ENCODE data around the gene LMX1B.
"Not testable (repeated sequence)": the region's sequence is repeated elsewhere in the genome, so short reads cannot be mapped to it uniquely, and the experiment has no call there.

The LMX1B gene

DNA sequence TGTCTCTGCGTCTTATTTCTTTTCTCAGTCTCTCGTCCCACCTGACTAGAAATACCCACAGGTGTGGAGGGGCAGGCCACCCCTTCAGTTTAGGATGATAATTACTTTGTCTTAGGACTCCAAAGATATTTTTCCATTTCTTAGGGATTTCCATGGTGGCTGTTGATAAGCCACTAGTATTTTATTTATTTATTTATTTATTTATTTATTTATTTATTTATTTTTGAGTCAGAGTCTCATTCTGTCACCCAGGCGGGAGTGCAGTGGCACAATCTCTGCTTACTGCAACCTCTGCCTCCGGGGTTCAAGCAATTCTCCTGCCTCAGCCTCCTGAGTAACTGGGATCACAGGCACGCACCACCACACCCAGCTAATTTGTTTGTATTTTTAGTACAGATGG, 103.7 kb downstream of the LMX1B start:
- DNase-seq (ENCODE audit: low spot score) = not testable (repeated sequence)

DNA sequence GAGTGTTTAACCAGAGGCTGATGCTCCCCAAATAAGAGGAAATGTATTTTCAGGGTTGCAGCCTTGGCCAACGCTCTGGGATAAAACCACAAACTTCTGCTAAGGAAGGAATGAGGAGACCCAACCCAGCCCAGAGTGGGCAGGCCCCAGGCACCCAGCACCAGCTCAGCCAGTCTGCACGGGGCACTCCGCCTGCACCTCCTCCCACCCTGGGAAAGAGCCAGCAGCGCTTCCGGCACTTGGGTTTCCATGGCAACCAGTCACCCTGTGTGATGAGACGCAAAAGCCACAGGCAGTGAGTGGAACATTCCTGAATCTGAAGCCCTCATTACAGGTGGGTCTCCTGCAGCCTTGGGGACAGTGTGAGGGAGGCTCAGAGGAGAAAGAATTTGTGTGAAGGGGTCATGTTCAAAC, 105.9 kb downstream of the LMX1B start:
- no peak for DNase-seq (ENCODE audit: low spot score)

DNA sequence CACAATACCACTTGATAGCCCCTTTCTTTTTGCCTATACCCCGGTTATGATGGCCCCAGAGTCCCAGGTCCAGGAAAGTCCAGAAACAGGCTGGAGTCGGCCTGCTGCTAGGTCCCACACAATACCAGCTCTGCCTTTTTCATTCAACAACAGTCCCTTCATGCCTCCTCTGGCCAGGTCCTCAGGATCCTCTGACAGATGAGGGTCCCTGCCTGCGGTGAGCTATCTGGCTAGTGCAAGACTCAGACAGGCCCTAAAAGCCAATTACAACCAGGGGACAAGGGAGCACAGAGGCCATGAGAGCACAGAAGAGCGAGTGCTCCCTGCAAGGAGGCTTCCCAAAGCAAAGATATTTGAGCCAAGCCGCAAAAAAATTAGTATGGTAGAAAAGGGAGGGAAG, 106.3 kb downstream of the LMX1B start:
- no peak for DNase-seq (ENCODE audit: low spot score)

DNA sequence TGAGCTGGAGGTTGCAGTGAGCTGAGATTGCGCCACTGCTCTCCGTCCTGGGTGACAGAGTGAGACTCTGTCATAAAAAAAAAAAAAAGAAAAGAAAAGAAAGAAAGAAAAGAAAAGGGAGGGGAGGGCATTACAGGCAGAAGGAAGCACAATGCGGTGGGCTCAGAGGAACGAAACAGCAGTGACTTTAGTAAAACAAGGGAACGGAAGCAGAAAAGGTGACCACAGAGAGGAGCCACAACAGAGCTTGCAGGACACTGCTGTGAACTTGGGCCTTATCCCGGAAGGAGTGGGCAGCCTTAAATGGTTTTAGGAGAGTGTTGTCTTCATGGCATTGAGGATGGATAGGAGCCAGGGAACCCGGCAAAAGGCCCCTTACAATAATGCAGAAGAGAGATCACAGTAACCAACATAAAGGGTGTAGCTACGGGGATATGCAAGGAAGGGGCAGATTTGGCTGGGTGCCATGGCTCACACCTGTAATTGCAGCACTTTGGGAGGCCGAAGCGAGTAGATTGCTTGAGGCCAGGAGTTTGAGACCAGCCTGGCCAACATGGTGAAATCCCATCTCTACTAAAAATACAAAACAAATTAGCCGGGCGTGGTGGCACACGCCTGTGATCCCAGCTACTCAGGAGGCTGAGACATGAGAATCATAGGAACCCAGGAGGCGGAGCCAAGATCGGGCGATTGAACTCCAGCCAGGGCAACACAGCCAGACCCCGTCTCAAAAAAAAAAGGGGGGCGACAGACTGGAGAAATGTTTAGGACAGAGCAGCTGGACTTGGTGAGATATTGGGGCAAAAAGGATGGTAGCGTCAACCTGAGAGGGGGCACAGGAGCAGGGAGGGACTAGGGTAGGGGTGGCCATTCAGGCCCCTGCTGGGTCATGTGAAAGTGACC, 107.2 kb downstream of the LMX1B start:
- no peak for DNase-seq (ENCODE audit: low spot score)

DNA sequence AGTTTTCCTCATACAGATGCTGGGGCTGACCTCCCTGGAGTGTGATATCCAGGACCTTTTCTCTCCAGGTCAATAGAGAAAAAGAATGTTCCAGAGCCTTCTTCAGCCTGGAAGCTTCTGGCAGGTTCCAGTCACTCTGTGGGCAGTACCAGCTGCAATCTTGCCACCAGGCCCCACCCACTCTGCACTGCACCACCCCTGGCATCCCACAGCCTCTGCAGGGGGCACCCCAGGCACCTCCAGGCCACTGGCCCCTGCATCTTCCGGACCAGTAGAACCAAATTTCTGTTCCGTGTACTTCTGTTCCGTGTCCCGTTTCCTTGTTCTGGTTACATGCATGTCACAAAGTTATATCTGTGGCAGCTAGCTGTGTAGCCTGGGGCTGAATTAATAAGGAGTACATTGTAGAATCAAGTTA, 107.8 kb downstream of the LMX1B start:
- DNase-seq (ENCODE audit: low spot score) = no peak

DNA sequence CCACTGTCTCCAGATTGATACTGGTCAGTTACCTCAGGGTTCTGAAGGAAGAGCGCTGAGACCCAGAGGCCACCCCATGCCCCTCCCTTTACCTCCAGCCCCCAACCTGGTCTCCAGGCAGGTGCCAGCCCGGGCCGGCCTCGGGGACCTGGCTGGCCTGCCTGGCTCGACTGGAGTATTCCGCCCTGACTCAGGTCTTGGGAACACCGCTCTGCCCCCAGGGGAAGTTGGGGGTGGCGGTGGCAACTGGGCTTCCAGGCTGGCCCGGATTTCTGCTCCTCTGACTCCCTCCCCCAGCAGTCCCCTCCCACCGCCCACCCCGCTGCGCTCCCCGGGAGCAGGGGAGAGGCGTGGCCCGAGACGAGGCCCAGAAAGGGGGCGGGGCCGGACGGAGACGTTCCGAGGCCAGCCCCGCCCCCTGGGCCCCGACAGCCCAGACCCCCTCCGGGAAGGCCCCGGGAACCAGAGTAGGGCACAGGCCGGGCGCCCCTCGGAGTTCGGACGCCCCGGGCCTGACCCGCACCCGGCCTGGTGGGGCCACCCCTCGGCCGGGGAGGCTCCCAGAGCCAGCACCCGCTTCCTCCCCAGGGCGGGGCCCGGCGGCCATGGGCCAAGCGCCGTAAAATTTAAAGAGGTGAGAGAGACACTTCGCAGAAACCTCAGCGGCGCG, 108.7 kb downstream of the LMX1B start:
- DNase-seq (ENCODE audit: low spot score) = peak; percentile 40

DNA sequence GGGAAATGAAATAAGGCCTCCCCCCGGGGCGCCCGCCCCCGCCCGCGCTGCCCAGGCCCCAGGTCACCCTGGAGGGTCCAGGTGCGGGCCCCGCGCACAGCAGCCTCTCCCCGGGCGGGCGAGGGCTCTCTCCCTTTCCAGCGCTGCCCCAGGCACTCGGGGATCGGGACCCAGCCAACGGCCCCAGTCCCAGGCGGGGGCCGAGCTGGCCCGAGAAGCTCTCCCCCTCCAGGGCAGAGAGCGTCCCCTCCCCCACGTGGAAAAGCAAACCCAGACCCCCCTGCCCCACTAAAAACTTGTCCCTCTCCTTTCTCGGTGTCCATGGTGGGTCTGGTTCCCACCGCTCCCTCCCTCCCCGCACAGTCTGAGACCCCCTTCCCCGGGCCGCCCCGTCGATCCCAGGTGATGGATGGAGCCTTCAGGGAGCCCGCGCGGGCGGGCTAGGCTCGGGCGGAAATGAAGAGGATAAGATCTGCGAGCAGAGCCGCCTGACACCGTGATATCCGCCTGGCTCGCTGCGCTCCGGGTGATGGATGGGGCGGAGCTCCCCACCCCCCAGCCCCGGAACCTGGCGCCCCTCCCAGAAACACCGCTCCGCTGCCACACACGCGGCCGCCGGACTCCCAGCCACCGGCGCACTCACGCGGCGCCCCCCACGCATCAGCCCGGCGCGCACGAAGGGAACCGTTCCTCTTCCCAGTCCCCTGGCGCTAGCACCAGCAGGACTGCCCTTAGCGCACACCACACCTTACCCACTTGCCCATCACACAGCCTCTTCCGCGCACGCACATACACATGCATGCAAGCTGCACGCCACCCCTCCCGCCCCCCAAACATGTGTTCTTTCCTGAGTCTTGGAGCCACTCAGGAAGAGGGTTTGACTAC, 109.4 kb downstream of the LMX1B start:
- no peak for DNase-seq (ENCODE audit: low spot score)

DNA sequence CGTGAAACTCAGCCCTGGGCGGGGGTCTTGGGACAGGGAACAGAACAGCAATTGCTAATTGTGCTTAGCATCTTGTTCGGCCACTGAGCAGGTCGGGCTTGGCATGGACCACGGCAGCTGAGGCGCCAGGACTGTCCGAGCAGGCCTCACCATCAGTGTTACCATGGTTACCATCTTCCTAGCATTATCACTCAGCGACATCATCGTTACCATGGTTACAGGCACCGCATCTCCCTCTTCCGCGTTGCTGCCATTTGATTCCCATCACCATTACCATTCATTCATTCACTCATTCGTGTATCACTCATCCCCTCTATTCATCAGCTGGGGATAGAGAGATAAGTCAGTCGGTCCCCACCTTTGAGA, 110.1 kb downstream of the LMX1B start:
- DNase-seq (ENCODE audit: low spot score) = no peak

DNA sequence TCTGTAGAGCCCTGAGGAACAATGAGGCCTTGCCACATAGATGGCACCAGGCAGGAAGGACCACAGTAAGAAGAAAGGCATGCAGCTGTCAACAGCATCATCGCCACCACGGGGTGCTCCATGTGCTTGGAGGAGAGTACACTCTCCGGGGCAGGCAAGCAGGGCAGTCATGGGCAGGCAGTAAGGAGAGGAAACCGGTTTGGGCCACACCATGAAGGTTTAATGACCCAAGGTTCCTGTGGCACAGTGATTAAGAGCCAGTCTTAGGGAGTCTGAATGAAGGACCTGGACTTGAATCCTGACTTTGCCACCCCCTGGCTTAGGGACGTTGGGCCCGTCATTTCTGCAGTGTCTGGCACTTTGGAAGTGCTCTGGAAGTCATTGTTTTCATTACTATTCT, 110.5 kb downstream of the LMX1B start:
- DNase-seq (ENCODE audit: low spot score) = no peak

DNA sequence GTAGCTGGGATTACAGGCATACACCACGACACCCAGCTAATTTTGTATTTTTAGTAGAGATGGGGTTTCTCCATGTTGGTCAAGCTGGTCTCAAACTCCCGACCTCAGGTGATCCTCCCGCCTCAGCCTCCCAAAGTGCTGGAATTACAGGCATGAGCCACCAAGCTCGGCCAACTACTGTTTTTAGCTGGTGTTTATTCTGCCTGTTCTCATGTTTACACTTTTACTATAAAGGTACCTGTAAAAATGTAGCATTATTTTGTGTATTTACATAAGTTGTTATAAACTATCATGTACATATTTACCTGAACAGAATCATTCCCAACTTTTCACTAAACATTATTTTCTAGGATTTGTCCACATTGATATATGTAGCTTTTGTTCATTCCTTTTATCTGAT, 111.8 kb downstream of the LMX1B start:
- DNase-seq (ENCODE audit: low spot score) = not testable (repeated sequence)

DNA sequence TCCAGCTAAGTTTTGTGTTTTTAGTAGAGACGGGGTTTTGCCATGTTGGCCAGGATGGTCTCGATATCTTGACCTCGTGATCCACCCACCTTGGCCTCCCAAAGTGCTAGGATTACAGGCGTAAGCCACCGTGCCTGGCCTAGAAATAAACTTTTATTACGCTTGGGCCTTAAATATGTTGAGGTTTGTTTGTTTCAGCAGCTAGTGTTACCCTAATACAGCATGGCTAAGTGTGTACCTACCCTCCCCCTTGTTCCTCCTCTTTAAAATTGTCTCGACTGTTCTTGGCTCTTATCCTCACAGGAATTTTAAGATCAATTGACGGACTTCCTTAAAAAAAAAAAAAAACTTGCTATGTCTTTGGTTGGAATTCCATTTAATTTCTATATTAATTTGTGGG, 114.5 kb downstream of the LMX1B start:
- not testable (repeated sequence) for DNase-seq (ENCODE audit: low spot score)

DNA sequence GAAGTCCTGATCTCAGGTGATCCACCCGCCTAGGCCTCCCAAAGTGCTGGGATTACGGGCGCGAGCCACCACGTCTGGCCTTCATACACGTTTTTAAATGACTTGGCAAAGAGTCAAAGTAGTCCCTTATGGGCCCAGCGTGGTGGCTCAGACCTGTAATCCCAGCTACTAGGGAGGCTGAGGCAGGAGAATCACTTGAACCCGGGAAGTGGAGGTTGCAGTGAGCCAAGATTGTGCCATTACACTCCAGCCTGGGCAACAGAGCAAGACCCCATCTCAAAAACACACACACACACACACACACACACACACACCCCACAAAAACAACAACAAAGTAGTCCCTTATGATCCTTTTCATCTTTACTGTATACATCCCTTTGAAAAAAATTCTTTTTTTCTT, 116.9 kb downstream of the LMX1B start:
- DNase-seq (ENCODE audit: low spot score) = not testable (repeated sequence)

DNA sequence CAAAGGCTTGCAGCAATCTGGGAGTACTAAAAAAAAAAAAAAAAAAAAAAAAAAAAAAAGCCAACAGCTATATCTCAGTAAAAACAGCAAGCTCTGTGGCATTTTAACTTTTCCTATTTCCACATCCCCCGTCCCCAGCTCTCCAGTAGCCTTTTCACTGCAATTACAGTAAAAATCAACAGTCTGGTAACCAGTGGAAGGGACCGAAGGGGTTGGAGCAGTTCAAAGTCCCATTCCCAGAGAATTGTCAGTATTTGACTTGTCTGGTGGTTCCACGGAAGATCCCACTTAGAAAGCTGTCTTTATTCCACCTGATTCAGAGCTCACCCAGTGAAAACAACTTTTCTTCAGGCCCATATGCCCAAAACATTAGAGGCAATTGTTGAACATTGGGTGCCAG, 119.3 kb downstream of the LMX1B start:
- no peak for DNase-seq (ENCODE audit: low spot score)

DNA sequence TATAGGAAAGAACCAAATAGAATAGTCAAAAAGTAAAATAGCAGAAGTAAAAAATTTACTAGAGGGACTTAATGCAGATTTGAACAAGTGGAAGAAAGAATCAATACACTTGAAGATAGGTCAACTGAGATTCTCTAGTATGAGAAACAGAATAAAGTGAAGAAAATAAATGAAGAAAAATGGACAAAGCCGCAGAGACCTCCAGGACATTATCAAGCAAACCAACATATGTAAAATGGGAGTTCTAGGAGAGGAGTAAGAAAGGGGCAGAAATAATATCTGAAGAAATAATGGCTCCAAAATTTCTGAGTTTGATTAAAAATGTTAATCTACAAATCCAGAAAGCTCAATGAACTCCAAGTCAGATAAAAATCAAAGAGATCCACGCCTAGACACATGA, 121.1 kb downstream of the LMX1B start:
- DNase-seq (ENCODE audit: low spot score) = no peak

DNA sequence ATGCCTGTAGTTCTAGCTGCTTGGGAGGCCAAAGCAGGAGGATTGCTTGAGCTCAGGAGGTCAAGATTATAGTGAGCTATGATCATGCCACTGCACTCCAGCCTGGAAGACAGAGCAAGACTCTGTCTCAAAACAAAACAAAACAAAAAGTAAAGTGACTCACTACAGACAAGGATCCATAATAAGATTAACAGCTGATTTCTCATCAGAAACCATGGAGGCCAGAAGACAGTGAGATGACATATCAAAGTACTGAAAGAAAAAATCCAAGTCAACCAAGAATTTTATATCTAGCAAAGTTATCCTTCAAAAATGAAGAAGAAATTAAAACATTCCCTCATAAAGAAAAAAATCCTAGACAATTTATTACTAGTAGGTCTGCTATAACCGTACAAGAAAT, 121.8 kb downstream of the LMX1B start:
- no peak for DNase-seq (ENCODE audit: low spot score)

DNA sequence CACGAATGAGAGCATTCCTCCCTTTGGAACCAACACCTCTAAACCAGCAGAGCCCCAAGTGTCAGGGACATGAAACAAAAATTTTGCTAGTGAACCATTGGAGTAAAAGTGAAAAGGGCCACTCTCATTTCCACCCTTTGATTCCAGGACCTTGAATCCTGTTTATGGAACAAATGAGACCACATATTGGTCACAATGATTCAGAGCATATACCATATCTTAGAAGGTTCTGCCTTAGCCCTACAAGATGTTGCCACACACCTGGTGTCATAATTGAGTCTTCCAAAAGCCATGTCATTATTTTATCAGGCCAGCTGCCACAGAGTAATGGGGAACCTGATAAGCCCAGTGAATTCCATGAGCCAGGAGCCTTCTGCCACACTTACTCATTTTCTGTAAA, 124.8 kb downstream of the LMX1B start:
- no peak for DNase-seq (ENCODE audit: low spot score)

DNA sequence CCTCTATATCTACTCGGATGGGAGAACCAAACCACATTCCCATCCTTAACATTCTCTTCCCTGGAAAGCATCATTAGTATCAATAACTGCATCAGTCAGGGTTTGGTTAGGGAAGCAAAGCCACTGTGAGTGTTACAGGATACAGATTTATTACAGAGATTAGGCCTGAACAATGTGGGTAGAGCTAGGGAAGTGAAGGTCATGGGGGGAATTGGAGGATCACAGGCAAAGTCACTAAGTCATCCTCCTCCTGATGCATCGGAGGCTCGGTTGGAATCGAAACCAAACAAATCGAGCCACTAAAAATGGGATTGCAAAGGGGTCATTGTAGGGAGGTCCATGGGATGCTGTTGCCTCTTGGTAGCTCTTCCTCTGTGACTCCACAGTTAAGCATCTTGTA, 129.3 kb downstream of the LMX1B start:
- DNase-seq (ENCODE audit: low spot score) = no peak

DNA sequence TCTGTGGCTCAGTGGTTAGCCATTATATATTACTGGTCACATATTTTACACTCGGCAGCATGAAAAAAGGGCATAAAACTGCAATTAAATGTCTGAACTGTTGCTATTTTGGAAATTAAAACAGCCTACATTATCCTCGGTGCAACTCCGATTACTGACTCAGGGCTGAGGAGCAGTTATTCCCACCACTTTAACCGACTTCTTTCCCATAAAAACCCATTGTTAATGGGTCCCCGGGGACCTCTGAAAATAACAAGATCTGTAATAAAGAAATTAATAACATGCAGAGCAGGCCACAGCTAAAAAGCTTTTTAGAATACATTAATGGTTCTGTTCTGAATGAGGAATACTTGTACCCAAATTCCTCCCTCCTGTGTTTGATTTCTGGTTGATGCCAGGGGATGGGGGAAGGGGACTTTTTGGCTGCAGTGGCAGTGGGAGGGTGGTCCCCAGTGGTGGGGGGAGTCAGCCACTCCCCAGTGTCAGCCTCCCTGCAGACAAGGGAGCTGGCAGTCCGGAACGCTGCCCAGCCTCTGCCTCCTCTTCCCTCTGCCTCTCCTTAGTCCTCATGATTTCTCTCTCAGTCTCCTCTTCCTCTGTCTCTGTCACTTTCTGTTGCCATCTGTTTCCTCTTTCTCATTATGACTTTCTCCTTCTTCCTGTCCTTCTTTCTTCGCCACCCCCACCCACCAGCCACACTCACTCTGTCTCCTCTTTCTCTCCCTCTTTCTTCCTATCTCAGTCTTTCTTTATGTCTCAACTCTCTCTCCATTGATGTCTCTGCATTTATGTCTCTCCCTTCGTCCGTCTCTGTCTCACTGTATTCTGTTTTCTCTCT, 132.1 kb downstream of the LMX1B start:
- DNase-seq (ENCODE audit: low spot score) = no peak
